ENCODE data around the gene SORL1-AS1.
"Not testable (repeated sequence)": the region's sequence is repeated elsewhere in the genome, so short reads cannot be mapped to it uniquely, and the experiment has no call there.

Gene SORL1-AS1

GRCh38 chr11:121426476-121427399 lies 26.0 kb downstream of the SORL1-AS1 start:
- DNase-seq = no peak

DNA sequence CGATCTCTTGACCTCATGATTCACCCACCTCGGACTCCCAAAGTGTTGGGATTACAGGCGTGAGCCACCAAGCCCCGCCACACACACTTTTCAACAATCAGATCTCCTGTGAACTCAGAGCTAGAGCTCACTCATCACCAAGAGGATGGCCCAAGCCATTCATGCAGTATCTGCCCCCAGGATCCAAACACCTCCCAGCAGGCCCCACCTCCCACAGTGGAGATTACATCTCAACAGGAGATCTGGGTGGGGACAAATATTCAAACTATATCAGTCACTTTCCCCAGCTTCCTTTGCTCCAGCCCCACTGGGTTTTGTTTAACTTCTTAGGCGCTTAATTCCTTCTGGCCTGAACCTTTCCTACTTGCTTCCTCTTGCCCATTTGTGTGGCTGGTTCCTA lies 26.9 kb downstream of the SORL1-AS1 start:
- no peak for DNase-seq

DNA sequence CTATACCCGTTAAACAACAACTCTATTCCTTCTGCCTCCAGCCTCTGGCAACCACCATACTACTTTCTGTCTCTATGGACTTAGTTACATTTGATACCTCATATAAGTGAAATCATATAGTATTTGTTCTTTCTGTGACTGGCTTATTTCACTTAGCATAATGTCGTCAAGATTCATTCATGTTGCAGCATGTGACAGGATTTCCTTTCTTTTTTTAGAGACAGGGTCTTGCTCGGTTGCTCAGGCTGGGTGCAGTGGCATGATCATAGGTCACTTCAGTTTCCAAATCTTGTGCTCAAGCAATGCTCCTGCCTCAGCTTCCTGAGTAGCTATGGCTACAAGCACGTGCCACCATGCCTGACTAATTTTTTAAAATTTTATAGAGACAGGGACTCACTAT lies 30.1 kb downstream of the SORL1-AS1 start:
- no peak for DNase-seq

GRCh38 chr11:121421149-121421901 lies 31.4 kb downstream of the SORL1-AS1 start:
- DNase-seq = no peak

DNA sequence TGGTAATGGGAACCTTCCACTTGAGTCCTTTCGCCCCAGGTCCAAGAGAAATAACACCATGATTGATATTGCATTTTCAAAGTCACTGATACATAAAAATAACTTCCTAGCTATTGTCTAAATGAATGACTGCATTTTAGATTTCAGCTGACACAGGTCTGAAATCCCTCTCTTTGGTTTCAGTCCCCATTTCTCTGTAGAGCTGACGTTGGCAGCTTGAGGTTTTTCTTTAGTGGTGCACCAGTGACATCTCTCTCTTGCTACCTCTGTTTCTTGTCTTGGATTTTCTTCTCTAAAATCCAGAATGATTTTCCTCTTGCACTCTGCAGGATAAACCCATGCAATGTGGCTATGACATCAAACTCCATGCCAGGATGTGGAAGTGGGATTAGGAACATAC lies 32.4 kb downstream of the SORL1-AS1 start:
- DNase-seq = no peak

DNA sequence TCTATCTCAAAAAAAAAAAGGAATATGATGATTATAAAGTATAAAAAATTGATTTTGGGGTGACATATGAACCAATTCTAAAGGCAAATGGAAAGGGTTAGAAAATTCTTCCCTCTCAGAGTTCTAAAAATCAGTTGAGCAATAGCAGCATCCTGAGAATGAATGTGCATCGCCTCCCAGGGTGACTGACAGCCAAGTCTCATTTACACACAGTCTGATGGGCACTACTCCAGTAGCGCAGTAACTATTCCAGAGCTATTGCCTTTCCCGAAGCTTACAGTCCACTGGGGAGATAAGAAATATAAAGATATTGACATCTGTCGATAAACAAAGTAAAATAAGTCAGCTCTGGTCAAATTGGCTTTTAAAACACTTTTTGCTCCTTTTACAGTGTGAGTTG lies 32.9 kb downstream of the SORL1-AS1 start:
- DNase-seq = no peak

DNA sequence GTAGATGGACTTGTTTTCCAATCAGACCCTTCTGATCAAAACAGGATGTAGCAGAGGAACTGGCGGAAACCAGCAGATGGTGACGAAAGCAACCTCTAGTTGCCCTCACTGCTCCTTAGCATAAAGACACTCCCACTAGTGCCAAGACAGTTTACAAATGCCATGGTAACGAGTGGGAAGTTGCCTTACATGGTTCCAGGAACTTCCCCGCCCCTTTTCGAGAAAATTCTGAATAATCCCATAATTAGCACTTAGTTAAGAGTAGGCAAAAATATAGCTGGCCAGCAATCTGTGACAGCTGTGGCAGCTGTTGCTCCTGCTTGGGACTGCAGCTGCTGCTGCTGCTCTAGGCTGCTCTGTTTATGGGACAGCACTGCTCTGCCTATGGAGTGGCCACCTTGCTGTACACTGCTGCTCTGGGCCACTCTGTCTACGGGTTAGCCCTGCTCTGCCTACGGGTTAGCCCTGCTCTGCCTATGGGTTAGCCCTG lies 34.1 kb downstream of the SORL1-AS1 start:
- no peak for DNase-seq

GRCh38 chr11:121417607-121418006 lies 35.2 kb downstream of the SORL1-AS1 start:
- no peak for DNase-seq

- DNase-seq = no peak
Observed at GRCh38 chr11:121417055-121417551, 35.7 kb downstream of the SORL1-AS1 start.

DNA sequence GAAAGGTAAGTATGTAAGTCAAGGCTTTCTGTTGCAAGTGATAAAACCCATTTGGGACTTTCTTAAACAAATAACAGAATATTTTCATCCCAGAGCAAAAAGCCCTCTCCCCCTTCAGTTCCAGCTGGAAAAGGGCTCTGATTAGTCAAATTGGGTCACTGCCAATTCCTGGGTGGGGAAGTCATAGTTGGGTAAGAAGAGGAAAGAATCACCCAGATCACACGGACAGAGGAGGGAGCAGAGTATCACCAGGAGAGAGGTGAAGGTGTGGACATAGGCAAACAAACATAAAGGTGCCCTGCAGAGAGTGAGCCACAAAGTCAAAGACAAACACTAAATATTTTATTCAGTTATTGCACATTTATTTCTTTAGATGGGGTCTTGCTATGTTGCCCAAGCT lies 36.9 kb downstream of the SORL1-AS1 start:
- DNase-seq = no peak

DNA sequence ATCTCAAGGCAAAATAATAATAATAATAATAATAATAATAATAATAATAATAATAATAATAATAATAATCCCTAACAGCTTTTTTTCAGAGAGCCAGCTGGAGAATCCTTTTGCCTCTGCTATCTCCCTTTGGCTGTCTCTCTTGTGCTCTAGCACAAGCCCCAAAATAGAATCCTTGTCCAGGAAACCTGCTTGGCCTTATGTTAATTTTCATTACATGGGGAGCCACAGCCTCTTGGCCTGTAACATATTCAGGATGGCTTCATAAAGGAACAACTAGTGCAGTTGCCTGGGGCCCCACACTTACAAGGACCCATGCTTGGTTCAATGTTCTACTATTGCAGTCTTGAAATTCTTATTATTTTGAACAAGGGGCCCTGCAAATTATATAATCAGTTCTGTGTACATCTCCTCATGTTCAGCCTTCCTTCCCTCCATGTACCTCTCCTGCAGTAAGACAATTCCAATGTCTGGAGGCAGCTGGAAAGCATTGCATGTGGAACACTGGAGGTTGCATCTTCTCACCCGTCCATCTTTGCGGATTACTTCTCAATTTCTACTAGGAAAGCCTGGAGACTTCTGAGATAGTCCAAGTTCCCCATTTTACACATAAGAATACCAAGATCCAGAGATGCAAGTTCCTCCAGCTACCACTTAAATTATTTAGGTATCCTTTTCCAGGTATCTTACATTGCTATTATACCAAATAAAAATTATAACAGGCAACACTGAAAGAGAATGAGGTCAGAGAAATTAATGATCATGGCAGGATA lies 38.4 kb downstream of the SORL1-AS1 start:
- no peak for DNase-seq

- no peak for DNase-seq
Observed at GRCh38 chr11:121412711-121413415, 39.9 kb downstream of the SORL1-AS1 start.

DNA sequence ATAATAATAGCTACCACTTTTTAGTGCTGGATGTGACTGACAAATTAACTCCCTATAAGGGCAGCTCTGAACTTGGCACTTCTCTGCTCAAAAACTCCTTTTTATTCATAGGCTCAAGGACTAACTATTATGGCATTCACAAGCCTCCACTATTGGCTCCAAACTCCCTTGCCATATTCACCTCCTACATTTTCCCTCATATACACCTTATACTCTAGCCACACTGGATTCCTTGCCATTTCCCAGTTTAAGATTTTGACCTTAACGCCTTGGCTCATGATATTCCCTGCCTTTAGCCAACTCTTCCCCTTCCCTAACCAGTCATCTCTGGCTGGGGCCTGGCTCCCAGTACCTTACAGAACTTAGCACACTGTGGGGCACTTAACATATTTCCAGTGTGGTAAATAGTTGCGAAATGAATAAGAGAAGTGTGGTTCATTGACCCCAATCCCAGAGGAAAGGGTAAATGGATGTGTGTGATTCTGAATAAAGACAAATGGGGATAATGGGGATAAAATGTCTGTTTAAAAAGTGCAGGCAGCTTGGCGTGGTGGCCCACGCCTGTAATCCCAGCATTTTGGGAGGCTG lies 40.7 kb downstream of the SORL1-AS1 start:
- no peak for DNase-seq

- not testable (repeated sequence) for DNase-seq
Observed at GRCh38 chr11:121411330-121411729, 41.4 kb downstream of the SORL1-AS1 start.

GRCh38 chr11:121410041-121410440 lies 42.7 kb downstream of the SORL1-AS1 start:
- DNase-seq = not testable (repeated sequence)

- no peak for DNase-seq
Observed at GRCh38 chr11:121408830-121409229, 43.9 kb downstream of the SORL1-AS1 start.

DNA sequence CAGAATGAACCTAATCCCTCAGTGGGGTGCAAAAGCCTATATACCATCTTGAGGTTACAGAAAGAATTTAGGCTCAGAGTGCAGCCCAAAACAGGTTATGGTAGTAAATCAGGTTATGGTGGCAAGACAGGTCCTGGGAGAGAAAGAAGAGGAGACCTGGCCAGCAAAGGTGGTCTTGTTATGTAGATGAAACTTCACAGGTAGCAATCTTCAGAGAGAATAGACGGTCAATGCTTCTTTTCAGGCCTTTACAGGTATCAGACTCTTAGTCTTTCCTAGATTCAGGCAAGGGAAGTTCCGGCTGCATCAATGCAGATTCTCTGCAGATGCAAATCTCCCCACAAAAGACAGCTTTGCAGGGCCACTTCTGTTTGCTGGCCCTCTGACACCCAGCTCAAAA lies 46.5 kb downstream of the SORL1-AS1 start:
- no peak for DNase-seq

DNA sequence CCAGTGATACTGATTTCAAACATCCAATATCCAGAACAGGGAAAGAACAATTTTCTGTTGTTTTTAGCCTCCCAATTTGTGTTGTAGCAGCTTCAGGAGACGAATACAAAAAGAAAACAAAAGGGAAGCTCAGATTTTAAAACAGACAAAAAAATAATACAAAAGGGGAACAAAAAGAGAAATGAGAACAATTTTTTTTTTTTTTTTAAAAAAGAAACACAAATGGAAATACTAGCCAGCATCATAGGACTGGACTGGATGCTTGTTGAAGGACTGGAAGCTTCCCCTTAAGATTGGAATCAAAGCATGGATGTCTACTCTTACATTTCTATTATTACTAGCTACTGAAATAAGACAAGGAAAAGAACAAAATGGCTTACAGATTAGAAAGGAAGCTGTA lies 47.1 kb downstream of the SORL1-AS1 start:
- no peak for DNase-seq

DNA sequence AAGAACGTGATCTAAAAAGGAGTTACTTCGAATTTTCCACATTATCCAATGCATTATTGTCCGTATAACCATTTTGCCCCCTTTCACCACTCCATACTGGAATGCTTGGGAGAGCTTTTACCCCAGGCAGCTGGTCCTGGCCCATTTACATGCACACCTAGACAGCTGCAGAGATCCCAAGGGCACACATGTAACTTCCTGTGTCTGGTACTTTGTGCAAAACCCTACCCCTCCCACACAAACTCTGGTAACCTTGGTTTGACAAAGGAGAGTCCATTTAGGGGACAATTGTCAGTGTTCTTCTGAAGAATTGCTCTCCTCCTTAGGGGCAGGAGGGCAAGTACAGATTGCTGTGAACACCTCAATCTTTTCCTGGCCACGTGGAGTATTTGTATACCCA lies 58.0 kb downstream of the SORL1-AS1 start:
- no peak for DNase-seq

- no peak for DNase-seq
Observed at GRCh38 chr11:121393855-121394254, 58.9 kb downstream of the SORL1-AS1 start.

DNA sequence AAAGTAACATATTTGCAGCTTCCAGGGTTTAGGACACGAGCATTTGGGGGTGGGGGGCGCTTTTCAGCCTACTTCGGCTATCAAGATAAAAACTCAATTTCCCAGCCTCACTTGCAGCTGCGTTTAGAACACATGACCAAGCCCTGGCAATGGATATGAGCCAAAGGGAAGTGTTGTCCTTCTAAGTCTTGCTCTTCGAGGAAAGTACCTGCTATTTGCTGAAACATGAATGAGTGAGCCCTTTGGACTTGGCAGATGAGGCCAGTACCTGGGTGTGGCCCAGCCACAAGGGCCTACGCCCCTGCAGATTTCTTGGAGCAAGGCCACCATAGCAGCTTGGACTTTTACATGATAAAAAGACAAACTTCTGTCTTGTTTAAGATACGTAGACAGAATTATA lies 60.9 kb downstream of the SORL1-AS1 start:
- DNase-seq = no peak

- DNase-seq = no peak
Observed at GRCh38 chr11:121389651-121390050, 63.1 kb downstream of the SORL1-AS1 start.

Data from NCI-H510A treated with DMSO at 0.1 percent for 48 hours (cell line).